Astrocyte of the hippocampus (primary cell): ENCODE measurements around the gene PEA15.

Experiments used
- DNase-seq: peaks from one replicate; pipeline ENCODE4 v3.0.0; 2011; ENCODE audit warnings: low read depth, low spot score

The PEA15 gene

DNA sequence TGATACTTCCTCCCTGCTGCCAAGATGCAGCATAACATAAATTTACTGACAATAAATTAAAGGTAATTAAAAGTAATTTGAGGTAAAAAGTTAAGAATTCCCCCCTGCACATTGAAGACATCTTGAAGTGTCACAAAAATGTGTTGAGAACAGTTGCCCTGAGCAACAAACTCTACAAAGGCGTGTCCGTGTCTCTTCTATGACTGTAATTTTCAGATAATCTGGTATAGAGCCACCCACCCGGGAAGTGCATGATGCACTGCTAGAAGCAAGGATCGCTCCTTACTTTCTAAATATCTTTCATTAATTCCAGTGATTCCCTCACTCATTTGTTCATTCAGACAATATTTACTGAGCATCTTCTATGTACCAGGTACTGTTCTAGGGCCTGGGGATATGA is 25.8 kb upstream of the PEA15 start:
- no peak for DNase-seq

DNA sequence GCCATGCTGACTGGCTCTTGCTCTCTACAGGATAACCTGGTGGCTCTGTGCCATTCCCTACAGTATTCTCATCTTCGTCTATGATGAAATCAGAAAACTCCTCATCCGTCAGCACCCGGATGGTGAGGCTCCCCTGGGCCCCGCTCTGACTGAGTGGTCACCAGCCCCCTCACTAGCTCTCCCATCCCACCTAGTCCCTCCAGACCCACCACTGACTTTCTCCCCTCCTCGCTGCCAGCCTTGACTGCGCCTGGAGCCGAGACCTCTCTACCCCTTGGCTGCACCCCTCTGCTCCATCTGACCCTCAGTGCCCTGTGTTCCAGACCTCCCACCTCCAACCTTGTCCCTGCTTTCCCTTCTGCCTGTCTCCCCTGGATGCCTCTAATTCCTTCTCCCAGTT is 18.9 kb upstream of the PEA15 start:
- DNase-seq = no peak

DNA sequence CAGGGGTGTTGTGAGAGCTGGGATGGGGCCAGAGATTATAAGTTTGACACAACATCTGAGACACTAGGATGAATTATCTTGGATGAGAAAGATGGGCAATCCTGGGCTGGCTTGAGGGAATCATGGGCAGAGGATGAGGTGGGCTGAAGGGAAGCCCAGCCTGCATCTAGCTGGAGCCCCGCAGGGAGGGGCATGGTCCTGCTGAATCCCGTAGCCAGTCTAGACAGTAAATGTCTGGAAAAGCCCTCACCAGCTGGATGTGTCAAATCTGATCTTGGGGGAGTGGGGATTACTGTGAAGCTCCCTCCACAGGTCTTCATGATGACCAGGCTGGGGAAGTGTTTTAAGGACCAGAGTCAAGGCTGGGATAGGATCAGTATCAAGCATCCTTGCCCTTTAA is 18.5 kb upstream of the PEA15 start:
- DNase-seq = no peak

DNA sequence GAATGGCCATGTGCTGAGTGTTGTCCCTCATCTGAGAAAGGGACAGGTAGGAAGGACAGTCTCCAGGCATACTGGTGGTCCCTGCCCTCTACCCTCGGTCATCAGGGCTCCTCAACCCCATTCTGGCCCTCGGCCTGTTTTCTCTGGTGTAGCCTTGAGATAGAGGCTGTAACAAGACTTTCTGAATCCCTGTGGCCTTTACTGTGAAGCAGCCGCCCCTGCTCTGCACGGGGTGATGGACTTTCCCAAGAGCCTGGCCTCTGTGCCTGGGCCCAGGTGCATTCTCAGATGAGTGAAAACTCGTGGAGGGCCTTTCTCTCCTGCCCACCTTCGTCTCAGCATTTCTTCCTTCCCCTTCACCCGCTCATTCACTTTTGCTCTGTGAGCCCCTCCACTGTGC is 17.8 kb upstream of the PEA15 start:
- no peak for DNase-seq

DNA sequence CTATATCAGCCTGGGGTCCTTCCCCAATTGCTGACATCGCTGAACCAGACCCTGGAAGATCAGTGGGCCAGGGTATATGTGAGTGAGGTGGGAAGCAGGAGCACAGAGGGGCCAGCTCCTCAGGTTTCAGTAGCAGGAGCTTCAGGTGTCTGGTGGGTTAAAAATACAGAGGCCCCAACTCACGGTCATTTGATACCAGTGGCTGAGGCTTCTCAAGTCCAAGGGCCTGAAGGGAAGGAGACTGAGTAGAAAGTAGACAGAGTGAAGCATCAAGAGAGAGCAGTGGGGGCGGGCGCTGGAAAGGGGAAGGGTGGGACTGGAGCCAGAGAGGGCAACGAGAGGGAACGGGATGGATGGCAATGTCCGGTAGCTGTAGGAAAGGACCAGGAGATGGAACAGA is 16.8 kb upstream of the PEA15 start:
- DNase-seq = no peak

DNA sequence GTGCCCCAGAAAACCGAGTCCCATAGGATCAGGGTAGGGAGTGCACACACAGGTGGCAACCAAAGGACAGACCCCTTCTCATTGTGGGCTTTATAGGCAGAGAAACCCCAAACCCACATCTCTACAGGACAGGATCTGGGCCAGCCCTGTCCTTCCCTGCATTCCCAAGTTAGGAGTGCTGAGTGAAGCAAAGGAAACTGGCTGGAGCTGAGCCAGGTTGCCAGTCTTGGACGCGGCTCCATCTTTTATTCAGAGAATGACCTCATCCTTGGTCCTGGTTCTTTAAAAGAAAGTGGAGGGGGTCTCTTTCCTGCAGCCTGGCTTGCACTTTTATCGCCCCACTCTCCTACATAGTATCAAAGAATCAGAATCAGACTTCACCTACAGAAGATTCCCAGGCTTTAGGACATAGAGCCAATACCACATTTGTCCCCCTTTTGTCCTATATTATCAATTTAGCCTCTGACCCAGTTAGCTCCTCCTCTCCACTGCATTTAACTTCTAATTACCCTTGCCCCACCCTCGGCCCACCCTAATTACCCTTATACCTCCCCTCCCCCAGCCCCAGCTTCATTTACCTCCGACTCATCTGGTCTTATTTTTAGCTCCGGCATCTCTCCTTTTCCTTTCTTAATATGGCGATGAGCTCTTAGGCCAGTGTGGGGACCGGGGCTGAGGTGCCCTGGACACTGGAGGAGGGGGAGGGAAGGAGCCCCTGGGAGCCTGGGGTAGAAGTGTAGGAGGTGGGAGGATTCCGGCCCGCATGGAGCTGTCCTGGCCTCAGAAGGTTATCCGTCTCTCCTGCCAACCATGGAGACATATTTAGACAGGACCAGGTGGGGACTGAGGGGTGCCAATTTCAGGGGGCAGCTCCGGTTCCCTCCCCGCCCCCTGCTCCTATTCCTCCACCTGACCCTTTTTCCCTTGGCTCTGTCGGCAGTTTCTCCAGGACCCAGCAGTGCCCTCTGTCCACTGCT is 15.2 kb upstream of the PEA15 start, which contains the start of gene CASQ1:
Gene CASQ1 (plus strand): TSS at position 927 of the 977 bp plus-strand sequence. CDS start 177 bp downstream, outside the sequence.
- peak; percentile 86 for DNase-seq

DNA sequence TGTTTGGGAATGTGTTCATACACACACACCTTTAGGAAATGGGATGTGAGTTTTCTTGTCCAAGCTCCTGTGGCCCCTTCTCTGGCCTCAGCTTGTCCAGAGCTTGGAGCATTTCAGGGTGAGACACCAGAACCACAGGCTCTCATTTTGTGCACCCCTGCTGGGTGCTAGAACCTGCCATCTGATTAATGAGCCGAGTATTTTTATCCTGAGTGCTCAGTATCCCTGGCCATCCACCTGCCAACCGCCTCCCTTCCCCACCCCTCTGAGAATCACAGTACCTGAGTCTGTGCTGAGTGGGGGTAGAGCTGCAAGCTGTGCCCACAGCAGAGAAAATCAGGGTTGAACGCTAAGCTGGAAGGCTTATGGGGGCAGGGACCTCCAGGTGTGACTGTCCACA is 13.4 kb upstream of the PEA15 start:
- DNase-seq = no peak

DNA sequence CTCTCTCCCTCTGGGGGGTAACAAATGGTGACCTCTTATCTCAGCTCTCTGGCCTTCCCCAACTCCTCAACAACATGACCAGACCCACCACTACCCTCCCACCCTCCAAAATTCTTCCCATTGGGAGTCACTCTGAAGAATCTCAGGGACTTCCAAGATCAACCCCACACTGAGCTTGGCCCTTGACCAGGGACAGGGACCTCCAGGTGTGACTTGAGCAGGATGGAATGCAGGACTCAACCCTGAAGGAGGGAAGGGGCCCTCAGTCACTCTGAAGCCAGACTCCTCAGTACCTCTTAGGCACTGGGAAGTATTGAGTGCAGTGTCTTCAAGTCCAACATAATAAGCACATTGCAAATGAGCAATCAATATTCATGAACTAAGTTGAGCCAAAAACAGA is 12.9 kb upstream of the PEA15 start:
- DNase-seq = peak; percentile 32

DNA sequence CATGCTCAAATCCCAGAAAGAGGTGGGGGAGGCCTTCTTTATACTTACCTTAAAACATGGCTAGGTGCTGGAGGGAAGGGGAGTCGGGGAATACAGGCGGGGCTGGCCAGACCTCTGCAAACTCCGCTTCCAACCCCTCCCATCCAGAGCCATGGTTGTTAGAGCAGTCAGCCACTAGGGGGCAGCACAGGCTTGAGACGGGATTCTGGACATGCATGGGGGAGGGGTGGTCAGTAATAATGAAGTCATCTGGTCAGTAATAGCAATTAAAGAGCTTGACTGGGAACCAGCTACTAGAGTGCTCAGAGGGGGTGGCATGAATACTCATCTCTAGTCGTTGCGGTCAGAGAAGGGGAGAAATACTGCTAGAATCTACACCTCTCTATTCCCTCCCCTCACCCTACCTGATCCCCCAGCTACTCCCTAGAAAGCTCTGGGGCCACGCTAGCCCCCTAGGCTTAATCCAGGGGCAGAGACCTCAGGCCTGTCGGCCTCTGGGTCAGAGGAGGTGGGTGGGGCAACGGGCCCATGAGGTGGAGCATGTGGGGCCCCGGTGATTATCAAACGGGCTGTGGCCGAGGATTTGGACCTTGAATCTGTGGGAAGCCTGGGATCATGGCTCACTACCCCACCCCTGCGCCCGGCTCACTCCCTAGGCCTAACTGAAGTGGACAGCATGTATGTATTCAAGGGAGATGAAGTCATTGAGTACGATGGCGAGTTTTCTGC is 11.9 kb upstream of the PEA15 start:
- DNase-seq = peak; percentile 94

DNA sequence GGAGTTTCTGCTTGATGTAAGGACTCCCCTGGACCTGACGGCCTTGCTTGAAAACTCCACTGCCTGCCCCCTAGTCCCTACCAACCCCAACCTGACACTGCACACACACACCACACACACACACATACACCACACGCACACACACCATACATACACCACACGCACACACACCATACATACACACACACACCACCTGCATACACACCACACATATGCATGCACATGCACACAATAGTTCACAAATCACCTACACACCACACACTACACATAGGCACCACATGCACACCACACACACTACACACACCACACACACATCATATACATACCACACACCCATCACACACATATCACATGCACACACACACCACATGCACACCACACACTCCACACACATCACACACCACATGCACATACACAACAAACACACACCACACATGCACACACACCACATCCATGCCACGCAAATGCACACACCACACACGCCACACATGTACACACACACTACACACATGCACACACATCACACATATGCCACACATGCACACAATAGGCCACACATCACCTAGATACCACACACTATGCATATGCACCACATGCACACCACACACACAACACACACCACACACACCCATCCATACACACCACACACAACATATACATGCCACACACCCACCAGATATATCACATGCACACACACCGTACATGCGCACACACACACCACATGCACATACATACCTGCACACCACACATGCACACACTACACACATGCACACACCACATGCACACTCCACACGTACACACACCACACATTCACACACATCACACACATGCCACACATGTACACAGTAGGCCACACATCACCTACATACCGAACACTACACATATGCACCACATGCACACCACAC is 11.1 kb upstream of the PEA15 start:
- no peak for DNase-seq

DNA sequence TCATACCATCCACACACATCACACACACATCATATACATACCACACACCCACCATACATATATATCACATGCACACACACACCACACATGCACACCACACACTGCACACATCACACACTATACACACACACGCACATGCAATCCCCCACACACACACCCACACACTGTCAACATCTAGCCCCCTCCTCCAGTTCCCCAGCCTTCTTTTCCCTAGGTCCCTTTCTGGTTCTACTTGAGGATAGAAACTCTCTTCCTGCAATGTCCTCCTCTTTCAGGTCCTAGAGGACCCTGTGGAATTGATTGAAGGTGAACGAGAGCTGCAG is 10.5 kb upstream of the PEA15 start:
- no peak for DNase-seq

DNA sequence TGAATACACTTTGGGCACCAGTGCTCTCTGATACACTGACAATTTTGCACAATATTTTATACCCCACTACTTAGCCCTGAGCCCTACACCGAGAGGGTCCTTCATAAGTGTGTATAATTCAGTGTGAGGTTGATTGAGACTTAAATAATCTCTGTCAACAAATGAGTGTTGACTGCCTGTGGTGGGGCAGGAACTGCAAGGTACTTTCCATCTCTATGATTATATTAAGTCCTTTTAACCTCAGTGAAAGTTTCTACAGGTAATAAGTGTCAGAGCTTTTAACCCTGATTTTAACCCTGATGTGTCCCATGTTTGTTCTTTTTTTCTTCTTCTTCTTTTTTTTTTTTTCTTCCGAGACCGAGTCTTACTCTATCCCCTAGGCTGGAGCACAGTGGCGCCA is 9.0 kb upstream of the PEA15 start:
- DNase-seq = no peak

DNA sequence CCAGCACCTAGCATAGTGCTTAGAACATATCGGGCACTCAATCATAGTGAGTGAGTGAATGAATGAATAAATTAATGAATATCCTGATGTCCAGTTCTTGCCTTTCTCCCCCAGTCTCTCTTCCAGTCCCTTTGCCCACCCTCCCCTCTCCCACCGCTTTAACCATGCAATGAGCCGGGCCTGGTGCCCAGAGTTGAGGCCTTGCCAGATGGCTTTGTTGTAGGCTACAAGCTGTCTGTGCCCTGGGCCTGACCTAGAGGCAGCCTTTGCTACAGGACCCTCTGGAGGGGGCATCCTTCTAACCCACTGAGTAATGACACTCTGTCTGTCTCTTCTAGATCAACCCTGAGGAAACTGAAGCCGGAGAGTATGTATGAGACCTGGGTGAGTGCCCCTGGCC is 8.0 kb upstream of the PEA15 start:
- DNase-seq = no peak

DNA sequence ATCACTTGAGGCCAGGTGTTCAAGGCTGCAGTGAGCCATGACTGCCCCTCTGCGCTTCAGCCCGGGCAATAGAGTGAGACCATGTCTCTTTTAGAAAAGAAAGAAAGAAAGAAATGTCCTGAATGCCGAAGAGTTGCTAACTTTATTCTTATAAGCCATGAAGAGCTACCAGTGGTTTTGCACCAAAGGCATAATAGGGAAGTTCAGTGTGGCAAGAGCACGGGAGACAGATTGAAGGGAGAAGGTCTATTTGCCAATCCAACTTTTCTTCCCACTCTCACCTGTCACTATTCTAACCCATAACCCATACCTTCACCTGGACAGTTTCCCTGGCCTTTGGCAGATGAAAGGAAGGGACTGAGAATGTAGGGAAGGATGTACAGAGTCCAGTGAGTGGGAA is 4.4 kb upstream of the PEA15 start:
- no peak for DNase-seq

DNA sequence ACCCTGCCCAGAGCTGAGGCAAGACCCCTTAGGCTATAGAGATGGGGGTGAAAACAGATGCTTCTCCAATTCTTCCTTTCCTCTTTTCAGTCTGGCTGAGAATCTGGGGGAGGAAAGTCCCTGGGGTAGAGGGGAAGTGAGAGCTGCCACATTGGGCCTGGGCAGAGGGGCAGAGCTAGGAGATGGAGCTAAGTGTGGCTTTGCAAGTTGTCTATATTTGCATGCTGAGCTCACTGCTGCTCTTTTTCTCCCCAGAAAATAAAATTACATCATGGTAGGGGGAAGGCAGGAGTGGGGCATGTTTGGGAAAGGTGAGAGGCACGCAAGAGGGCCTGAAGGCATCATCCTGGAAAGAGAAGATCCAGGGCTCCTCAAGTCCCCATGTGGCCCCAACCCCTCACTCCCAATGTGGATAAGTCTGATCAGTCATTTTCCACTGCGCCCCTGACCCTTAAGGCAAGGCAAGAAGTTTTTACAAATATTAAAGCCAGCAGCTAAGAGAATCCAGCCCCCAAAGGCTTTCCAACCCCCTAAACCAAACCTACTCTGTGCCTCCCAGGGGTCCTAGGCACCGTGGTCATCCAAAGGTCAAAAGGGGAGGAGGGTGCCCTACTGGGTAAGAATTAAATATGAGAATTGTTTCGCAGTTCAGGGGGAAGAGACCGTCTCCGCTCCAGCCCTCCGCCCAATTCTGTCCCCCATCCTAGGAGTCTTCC is 500 bp upstream of the PEA15 start:
- no peak for DNase-seq

DNA sequence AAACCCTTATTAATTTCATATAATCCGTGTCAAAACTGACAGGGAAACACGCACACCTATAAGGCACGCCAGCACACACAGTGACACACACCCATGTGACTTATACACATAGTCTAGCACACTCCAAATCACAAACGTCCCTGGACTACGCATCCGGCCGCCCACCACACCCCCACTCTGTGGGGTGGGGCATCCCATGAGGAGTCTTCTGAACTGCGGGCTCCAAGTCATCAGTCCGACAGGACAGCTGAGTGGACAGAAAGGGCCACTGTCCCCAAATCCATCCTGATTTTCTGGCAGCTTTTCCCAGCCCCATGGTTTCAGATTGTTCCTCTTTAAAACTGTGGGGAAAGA is 829 bp downstream of the PEA15 start:
- peak; percentile 67 for DNase-seq

DNA sequence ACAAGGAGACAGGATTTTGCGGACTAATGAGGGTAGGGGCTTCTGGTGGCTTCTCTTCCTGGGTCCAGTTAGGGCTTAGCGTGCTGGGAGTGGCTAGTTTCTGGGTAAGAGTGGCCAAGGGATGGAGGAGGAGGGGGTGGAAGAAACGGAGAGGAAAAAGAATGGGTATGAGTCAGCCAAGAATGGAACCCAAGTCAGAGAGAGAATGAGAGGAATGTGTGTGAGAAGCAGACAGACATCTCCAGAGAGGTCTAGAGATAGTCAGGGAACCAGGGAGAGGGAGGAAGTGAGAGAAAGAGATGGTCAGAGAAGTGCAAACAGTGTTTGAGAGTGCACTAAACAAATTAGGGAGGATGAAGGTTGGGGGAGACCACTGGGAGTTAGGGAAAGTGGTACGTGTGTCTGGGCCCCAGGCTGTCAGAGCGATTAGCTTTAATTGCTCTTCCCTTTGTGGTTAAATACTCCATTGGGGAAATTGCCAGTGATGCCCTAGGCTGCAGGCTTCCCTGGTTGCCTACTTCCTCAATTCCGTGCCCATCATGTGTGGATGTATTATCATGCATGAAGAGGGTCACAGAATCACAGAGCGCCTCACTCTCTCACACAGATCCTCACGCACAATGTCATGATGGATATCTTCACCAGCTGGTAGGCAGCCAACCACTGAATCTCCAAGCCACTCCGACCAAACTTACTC is 1.4 kb downstream of the PEA15 start:
- peak; percentile 93 for DNase-seq

DNA sequence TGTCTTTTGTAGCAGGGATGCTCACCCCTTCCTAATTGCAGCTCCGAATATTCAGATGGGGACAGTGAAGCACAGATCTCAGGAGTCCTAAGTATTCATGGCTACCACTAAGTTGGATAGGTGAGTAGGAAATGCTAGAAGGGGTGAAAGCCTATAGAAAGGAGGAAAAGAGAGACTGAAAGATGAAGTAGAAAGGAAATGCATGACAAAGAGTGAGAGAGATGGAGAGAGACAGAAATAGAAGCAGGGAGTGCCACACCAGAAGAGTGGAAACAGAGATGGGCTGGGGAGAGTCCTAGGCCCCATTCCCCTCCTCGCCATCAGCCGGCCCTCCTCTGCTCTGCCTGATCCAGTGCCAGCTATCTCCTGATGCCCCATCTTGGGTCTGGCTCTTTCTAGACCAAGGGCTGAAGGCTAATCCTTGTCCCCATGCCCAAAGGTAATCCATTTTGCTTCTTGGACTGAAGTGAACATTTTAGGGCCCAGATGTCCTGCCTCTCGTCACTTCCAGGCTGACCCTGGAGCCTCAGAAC is 2.0 kb downstream of the PEA15 start:
- DNase-seq = no peak

DNA sequence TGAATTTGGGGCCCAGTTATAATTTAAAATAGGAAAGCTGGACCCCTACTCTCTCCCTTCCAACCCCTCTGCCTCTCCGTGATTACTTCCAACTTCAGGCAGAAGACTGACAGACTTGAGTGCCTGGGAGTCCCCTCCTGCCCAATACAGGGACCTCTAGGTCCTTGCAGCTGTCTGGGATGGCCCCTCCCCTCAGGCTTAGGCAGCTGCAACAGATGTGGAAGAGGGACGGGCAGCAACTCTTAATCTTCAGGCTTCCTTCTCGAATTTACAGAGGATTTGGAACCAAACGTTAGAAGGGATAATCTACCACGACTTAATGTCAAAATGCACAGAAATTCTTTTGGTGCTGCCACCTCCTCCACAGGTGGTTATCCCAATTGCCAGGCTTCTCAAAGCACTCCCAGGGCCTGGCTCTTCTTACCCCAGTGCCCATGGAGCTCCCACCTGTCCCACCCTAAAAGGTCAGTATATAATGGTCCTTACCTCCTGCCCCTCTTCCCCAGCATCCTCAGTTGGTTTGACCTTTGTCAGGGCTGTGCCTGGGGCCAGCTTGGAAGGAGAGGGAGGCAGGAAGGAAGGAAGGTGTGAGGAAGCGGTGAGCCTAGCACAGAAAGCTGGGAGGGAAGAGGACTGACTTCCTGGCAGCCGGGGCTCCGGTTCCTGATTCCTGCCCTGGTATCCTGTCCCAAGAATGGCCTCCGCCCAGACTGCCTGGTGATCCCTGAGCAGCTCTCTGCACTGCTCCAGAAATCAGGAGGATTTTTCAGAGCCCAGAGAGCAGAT is 2.8 kb downstream of the PEA15 start:
- DNase-seq = no peak
